ENCODE measurements around the gene TTC32.

The TTC32 gene

DNA sequence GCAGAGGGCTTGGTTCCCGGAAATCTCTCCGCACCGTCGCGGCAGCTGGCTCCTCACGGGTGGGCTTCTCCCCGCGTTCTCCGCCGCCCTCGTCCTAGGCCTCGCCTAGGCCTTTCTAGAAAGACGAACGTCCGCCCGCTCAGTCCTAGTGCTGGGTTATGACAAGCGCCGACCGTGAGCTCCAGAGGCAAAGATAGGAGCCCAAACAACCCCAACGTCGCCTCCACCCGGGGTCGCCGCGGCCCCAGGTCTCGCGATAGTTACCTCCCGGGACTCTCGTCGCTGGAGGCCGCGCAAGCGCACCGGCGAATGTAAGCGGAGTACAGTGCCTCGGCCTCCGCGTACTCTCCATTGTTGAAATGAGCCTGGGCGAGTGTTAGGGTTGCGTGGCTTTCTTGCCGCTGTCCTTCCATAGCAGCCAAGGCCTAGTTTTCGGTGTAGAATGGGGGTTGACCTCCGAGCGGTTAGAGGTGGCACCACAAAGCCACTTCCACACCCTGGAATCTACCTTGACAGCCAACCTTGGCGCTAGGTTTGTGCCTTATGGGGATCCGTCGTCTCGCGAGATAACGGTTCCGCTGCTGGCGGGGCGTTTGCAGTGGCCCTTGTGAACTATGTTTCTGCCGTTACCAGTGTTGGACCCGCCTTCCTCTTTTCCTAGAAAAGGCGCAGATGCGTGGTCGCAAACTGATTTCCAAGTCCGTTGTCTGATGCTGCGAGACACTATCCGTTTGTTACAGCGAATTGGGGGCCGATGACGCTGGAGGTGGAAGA, at the start of gene TTC32:
Gene TTC32 (minus strand): TSS at position 542 of the 774 bp plus-strand sequence. CDS start 129 bp downstream, at position 413.
- no peaks in the 10 kb centered on the region for H3K27me3 ChIP-seq (ENCODE audit: insufficient read depth, insufficient read length)
- peak within 1 kb of the TSS; percentile 89 for H3K9ac ChIP-seq (ENCODE audit: insufficient read length, low read depth)
- no peaks in the 10 kb centered on the region for H3K9me3 ChIP-seq (ENCODE audit: insufficient read depth, low read length)
- H3K4me1 ChIP-seq (ENCODE audit: insufficient read depth, insufficient read length), result no peaks in the 10 kb centered on the region
- peak within 1 kb of the TSS; percentile 88 for H3K4me3 ChIP-seq (ENCODE audit: insufficient read length, low read depth)
- TF ChIP-seq SUZ12 (IDR thresholded peaks at IDR 0.05; ENCODE audit: extremely low read depth, insufficient read depth, insufficient read length) (no peak), YY1 (IDR thresholded peaks at IDR 0.05; ENCODE audit: insufficient read depth, insufficient read length) (peak; percentile 22)
- peak; percentile 89 for DNase-seq (ENCODE audit: low read depth, low spot score)
- H3K36me3 ChIP-seq (ENCODE audit: insufficient read depth, insufficient read length, low read length), result peaks cover 5% of the 10 kb centered on the region

DNA sequence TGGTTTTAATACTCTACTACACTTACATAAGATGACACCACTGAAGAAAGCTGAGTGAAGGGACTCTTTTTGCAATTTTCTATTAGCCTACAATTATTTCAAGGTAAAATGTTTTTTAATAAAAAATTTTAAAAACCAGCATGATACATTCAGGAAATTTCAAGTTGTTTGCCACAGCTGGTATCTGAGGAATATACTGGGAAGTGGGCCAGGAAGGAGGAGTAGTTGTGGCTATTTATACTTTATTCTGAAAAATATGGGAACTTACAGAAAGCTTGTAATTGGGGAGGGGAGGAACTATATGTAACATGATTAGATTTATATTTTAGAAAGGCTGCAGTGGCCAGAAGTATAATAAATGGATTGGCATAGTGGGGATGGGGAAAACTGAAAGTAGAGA, 47.3 kb upstream of the TTC32 start:
- H3K9ac ChIP-seq (ENCODE audit: insufficient read length, low read depth), result no peak overlapping the region
- TF ChIP-seq SUZ12 (IDR thresholded peaks at IDR 0.05; ENCODE audit: extremely low read depth, insufficient read depth, insufficient read length), result no peak
- H3K27me3 ChIP-seq (ENCODE audit: insufficient read depth, insufficient read length), result no peaks in the 10 kb centered on the region
- H3K36me3 ChIP-seq (ENCODE audit: insufficient read depth, insufficient read length, low read length), result peaks cover 36% of the 10 kb centered on the region
- DNase-seq (ENCODE audit: low read depth, low spot score), result no peak
- H3K4me1 ChIP-seq (ENCODE audit: insufficient read depth, insufficient read length), result no peaks in the 10 kb centered on the region
- H3K4me3 ChIP-seq (ENCODE audit: insufficient read length, low read depth), result no peak overlapping the region
- no peaks in the 10 kb centered on the region for H3K9me3 ChIP-seq (ENCODE audit: insufficient read depth, low read length)

DNA sequence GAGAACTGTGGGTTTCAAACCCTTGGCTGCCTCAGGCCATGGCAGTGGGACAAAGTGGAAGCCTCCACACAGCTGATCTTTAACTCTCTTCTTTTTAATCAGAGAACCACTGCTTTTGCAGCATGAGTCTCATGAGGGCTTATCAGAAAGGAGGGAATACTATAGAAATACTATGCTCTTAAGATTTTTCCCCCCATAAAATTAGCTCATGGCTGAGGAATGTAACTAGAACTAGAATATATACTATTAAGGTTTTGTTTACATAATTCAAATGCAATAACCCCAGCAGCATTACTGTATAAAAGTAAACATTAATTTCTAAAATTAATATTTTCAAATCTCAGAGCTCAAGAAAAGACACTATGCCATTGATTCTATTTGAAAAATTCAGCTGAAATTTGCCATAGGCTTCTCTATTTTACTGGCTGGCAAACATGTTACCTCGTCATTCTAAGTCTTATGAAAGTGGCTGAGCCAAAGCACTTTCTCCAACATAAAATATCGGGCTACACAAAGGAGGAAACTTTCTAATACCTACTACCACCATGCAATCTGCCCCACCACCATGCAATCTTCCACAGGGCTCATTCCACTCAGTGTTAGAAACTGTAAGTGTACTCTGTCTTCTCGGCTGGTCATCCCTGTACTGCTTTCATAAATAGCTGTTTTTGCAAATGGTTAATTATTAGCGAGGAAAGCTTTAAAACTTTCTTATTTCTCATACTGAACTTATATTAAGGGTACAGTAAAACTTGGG, 45.6 kb upstream of the TTC32 start:
- H3K9ac ChIP-seq (ENCODE audit: insufficient read length, low read depth), result no peak overlapping the region
- TF ChIP-seq SUZ12 (IDR thresholded peaks at IDR 0.05; ENCODE audit: extremely low read depth, insufficient read depth, insufficient read length), result no peak
- no peak for TF ChIP-seq YY1 (IDR thresholded peaks at IDR 0.05; ENCODE audit: insufficient read depth, insufficient read length)
- TF ChIP-seq ZNF274 (IDR thresholded peaks at IDR 0.05; ENCODE audit: low read depth, low read length), result no peak
- H3K27me3 ChIP-seq (ENCODE audit: insufficient read depth, insufficient read length), result no peaks in the 10 kb centered on the region
- no peaks in the 10 kb centered on the region for H3K4me1 ChIP-seq (ENCODE audit: insufficient read depth, insufficient read length)
- no peaks in the 10 kb centered on the region for H3K9me3 ChIP-seq (ENCODE audit: insufficient read depth, low read length)
- no peak overlapping the region for H3K4me3 ChIP-seq (ENCODE audit: insufficient read length, low read depth)
- H3K36me3 ChIP-seq (ENCODE audit: insufficient read depth, insufficient read length, low read length), result peaks cover 27% of the 10 kb centered on the region
- DNase-seq (ENCODE audit: low read depth, low spot score), result no peak

DNA sequence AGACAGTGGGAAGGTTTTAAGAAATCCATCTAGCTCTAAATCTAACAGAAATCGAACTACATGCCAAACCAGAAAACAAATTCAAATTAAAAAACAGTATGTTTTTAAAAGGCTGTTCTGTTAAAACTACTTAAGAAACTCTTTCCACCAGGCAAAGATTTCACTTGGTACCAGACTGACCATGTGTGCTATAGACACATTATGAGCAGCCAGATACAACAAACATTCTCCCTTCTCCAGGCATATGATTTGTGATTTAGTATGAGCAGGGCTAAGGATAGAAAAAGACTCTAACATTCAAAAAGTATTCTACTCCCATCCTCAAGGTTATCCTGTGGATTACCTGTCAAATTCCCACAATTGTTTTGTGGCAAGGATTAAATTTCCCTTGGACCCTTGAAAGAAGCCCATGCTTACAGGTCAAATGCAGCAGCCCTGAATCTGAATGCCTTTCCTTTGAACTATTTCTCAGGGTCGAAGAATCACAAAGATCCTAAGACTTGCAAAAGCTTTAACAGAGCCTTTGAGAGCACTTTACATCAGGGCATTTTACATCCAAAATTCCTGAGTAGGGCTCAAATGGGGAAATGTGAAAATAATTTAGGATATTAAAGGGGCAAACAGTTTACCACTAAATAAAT, 42.5 kb upstream of the TTC32 start:
- no peak overlapping the region for H3K9ac ChIP-seq (ENCODE audit: insufficient read length, low read depth)
- DNase-seq (ENCODE audit: low read depth, low spot score), result peak; percentile 55
- H3K36me3 ChIP-seq (ENCODE audit: insufficient read depth, insufficient read length, low read length), result peaks cover 29% of the 10 kb centered on the region
- TF ChIP-seq ZNF274 (IDR thresholded peaks at IDR 0.05; ENCODE audit: low read depth, low read length), result no peak
- TF ChIP-seq SUZ12 (IDR thresholded peaks at IDR 0.05; ENCODE audit: extremely low read depth, insufficient read depth, insufficient read length), result no peak
- TF ChIP-seq YY1 (IDR thresholded peaks at IDR 0.05; ENCODE audit: insufficient read depth, insufficient read length), result no peak
- no peaks in the 10 kb centered on the region for H3K27me3 ChIP-seq (ENCODE audit: insufficient read depth, insufficient read length)
- H3K4me3 ChIP-seq (ENCODE audit: insufficient read length, low read depth), result no peak overlapping the region
- no peaks in the 10 kb centered on the region for H3K9me3 ChIP-seq (ENCODE audit: insufficient read depth, low read length)
- H3K4me1 ChIP-seq (ENCODE audit: insufficient read depth, insufficient read length), result no peaks in the 10 kb centered on the region

DNA sequence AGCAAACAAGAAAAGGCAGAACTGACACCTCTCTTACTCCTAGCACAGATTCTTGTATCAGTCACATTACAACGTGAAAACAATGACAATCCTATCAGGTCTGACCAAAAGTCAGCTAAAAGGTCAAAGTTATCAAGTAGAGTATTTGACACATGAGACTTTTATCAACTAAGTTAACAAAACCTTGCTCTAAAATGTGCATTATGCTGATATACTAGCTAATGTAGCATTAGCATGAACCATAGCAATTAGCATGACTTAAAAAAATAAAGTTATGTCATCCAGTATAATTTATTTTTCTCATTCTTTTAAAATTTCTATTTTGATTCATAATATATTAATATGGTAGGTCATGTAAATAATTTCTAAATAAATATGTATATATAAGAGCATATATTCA, 41.4 kb upstream of the TTC32 start:
- H3K9me3 ChIP-seq (ENCODE audit: insufficient read depth, low read length), result no peaks in the 10 kb centered on the region
- no peak for DNase-seq (ENCODE audit: low read depth, low spot score)
- no peaks in the 10 kb centered on the region for H3K4me1 ChIP-seq (ENCODE audit: insufficient read depth, insufficient read length)
- no peak overlapping the region for H3K9ac ChIP-seq (ENCODE audit: insufficient read length, low read depth)
- H3K4me3 ChIP-seq (ENCODE audit: insufficient read length, low read depth), result no peak overlapping the region
- TF ChIP-seq SUZ12 (IDR thresholded peaks at IDR 0.05; ENCODE audit: extremely low read depth, insufficient read depth, insufficient read length), result no peak
- TF ChIP-seq YY1 (IDR thresholded peaks at IDR 0.05; ENCODE audit: insufficient read depth, insufficient read length), result no peak
- TF ChIP-seq ZNF274 (IDR thresholded peaks at IDR 0.05; ENCODE audit: low read depth, low read length), result no peak
- H3K27me3 ChIP-seq (ENCODE audit: insufficient read depth, insufficient read length), result no peaks in the 10 kb centered on the region
- H3K36me3 ChIP-seq (ENCODE audit: insufficient read depth, insufficient read length, low read length), result peaks cover 30% of the 10 kb centered on the region

DNA sequence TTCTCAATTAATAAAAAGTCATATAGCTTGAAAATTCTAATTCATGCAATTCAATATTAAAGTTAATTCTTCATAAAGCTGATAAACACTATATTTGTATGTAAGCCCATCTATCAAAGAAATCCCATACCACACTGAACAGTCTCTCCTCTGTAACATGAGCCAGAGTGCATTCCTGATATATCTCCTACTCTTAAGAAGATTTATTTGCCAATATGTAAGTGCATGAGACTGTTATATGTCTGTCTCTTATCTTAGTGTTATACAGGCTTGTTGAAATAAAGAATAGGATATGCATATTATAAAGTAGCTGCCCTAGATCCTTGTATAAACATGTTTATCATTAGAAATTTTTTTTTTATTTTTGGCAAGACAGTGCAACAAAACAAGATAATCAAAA, 40.4 kb upstream of the TTC32 start:
- peaks cover 38% of the 10 kb centered on the region for H3K36me3 ChIP-seq (ENCODE audit: insufficient read depth, insufficient read length, low read length)
- no peaks in the 10 kb centered on the region for H3K27me3 ChIP-seq (ENCODE audit: insufficient read depth, insufficient read length)
- H3K4me3 ChIP-seq (ENCODE audit: insufficient read length, low read depth), result no peak overlapping the region
- TF ChIP-seq SUZ12 (IDR thresholded peaks at IDR 0.05; ENCODE audit: extremely low read depth, insufficient read depth, insufficient read length) (no peak), ZNF274 (IDR thresholded peaks at IDR 0.05; ENCODE audit: low read depth, low read length) (no peak), YY1 (IDR thresholded peaks at IDR 0.05; ENCODE audit: insufficient read depth, insufficient read length) (no peak)
- H3K9me3 ChIP-seq (ENCODE audit: insufficient read depth, low read length), result no peaks in the 10 kb centered on the region
- no peaks in the 10 kb centered on the region for H3K4me1 ChIP-seq (ENCODE audit: insufficient read depth, insufficient read length)
- no peak overlapping the region for H3K9ac ChIP-seq (ENCODE audit: insufficient read length, low read depth)
- DNase-seq (ENCODE audit: low read depth, low spot score), result no peak

DNA sequence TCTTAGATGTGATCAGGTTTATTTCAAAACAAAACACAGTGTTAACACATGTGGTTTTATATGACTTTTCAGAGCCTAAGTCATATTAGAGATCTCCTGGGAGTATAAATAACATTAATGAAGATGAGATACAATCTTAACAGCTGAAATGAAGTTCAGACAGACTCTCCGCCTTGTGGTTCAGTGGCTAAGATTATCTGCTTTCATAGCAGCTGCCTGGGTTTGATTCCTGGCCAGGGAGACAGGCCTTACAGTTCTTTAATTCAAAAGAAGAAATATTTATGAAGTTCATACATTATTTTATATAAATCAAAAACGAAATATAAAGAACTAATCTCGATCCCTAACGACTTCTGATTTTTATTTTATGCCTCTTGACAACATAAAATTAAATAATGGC, 35.2 kb upstream of the TTC32 start:
- no peak overlapping the region for H3K9ac ChIP-seq (ENCODE audit: insufficient read length, low read depth)
- peaks cover 57% of the 10 kb centered on the region for H3K36me3 ChIP-seq (ENCODE audit: insufficient read depth, insufficient read length, low read length)
- DNase-seq (ENCODE audit: low read depth, low spot score), result no peak
- TF ChIP-seq YY1 (IDR thresholded peaks at IDR 0.05; ENCODE audit: insufficient read depth, insufficient read length) (no peak), ZNF274 (IDR thresholded peaks at IDR 0.05; ENCODE audit: low read depth, low read length) (no peak), SUZ12 (IDR thresholded peaks at IDR 0.05; ENCODE audit: extremely low read depth, insufficient read depth, insufficient read length) (no peak)
- no peaks in the 10 kb centered on the region for H3K27me3 ChIP-seq (ENCODE audit: insufficient read depth, insufficient read length)
- H3K4me1 ChIP-seq (ENCODE audit: insufficient read depth, insufficient read length), result no peaks in the 10 kb centered on the region
- no peak overlapping the region for H3K4me3 ChIP-seq (ENCODE audit: insufficient read length, low read depth)
- no peaks in the 10 kb centered on the region for H3K9me3 ChIP-seq (ENCODE audit: insufficient read depth, low read length)
